HG03354 (cell line): ENCODE data around the gene LRRC32.

Source experiments
- ATAC-seq: cut with Tn5 transposase; IDR thresholded peaks from one replicate; pipeline ENCODE4 v1.9.1; 2021; ENCODE audit warnings: mild to moderate bottlenecking; ENCODE audit not compliant: unreplicated experiment, poor library complexity, severe bottlenecking

The LRRC32 gene

DNA sequence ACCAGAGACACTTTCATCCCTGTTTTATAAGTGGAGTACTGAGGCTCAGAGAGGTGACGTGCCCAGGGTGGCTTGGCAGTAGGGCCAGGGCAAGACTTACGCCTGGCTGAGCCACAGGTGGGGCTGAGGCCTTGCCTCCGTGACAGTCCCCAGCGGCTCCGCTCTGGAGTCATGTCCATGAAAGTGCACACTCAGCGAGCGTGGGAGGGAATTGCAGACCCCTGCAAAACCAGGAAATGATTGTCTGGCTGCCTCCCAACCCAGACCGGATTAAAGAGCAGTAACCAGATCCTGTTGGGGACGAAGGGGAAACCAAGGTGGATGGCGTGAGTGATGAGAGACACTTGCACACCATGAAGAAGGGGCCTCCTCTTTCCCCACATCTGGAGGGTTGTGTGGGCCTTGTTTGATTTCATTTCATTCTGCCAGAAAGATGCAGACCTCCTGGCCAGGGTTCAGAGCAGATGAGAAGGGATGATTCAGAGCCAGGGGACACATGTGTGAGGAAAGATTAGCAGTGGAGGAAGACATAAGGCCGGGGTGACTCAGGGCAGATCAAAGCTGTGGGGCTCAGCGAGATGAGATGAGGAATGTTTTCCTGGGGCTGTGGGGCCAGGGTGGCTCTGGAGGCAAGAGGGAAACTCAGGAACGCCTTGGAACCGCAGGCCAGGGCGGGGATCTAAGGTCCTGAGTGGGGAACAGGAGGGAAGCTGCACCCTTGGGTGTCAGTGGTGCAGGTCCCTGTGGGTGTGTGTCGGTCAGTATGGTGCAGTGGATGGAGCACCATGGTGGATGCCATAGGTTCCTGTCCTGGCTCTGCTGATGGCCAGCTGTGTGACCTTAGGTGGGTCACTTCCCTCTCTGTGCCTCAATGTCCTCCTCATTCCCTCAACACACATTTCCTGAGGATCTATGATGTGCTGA lies 29.9 kb upstream of the LRRC32 start:
- no peak for ATAC-seq

DNA sequence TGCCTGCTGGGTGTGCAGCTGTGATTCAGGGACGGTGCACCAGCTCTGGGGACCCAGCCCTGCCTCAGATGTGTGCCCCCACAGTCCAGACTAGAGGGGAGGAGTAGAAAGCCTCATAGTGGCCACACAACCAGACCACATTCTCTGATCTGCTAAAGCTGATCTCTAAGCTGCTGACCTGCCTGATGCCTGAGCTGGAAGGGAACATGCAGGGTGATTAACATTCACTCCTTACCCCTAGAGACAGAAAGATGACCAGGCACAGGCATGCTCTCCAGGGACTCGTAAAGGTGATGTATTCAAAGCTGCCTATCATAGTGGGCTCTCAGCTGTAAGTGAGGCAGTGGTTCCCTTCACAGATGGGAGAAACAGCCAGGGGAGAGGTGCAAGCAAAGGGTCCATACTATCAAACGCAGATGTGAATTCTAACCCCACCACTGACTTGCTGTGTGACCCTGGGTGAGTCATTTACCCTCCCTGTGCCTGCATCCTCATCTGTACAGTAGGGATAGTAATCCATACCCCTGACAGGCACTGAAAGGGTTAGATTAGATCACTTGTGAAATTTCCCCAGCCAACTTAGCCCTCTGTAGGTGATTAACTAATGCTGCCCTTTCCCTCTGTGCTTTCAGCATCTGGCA lies 29.0 kb upstream of the LRRC32 start:
- ATAC-seq, result no peak

DNA sequence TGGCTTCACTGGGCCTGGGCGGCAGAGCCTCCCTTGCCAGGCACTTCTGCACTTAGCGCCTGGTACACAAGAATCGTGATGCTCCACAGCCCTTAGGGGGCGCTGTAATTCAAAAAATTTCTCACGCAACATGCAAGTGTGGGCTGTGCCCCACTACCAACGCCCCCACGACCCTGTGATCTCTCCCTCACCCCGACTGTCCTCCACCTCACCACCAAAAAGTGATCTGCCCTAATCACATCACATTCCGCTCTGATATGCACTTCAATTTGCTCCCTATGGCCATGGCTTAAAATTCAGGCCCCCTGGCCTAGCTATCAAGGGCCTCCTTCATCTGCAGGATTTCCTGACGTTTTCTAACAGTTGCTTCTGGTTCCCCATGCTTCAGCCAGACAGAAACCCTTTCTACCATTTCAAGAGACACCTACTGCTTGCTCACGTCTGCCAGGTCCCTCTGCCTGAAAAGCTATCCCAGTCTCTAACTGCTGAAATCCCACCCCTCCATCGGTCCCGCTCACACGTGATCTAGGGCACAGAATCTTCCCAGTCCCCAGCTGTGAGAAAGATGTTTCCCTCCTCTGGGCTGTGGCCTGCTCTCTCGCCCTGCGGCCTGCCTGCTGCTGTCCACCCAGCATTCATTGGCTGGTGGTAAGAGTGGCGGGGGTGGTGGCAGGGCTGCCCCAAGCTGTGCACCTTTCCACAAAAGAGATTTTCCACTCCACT lies 27.9 kb upstream of the LRRC32 start:
- ATAC-seq, result no peak

DNA sequence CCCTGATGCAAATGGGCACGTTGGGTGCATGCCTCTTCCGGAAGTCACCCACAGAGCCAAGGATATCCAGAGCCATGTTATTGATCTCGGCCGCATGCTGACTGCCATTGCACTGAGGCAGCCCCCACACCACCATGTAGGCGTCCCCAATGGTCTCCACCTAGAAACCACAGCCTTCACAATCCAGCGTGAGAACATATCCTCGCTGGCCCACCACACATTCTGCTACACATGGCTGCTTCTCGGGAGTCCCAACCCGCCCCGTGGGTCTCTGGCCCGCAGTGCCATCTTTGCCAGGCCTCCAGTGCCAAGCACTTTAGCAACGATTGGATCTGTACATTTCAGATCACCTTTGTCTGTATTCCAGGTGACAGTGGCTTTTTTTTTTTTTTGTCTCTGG lies 26.2 kb upstream of the LRRC32 start:
- no peak for ATAC-seq

DNA sequence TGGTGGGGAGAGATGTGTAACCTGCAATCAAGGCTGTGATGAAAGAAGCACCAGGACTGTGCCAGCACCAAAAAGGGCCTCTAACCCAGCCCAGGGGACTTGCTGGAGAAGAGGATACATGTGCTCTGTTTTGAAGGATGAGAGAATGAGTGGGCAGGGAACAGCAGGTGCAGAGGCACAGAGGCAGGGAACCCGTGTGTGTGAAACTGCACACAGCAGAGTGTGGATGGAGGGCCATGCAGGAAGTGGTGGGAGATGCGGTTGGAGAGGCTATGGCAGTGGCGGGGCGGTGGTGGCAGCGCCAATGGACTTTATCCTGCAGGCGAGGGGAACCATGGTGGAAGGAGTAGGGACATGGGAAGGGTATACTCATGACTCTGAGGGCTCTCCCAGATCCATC lies 25.2 kb upstream of the LRRC32 start:
- ATAC-seq, result no peak

DNA sequence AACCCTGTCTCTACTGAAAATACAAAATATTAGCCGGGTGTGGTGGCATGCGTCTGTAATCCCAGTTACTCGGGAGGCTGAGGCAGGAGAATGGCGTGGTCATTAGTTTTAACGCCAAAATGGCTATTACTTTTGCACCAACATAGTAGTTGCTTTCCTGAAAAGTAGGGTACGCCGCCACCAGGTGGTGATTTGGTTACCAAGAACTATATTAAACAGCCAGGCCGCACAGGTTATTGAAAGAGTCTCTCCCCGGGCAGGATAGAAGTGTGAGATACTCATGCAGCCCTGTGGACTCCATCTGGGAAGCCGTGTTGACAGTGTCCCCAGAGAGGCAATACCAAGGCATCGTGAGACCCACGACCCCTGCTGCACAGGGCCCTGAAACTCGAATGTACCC lies 24.6 kb upstream of the LRRC32 start:
- ATAC-seq, result no peak

DNA sequence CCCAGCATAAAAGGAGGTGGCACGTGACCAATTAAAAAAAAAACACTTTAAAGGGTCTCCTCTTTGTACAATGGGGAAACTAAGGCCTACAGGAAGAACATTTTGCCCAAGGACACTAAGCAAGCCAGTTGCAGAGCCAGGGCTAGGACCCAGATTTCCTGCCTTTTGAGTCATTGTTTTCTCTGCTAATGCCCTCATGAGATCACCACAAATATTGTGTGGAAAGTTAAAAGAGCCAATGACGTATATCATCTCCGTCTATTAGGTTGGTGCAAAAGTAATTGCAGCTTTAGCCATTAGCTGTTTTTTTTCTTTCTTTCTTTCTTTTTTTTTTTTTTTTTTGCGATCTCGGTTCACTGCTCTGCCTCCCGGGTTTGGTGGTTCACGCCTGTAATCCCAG lies 24.1 kb upstream of the LRRC32 start:
- ATAC-seq, result no peak

DNA sequence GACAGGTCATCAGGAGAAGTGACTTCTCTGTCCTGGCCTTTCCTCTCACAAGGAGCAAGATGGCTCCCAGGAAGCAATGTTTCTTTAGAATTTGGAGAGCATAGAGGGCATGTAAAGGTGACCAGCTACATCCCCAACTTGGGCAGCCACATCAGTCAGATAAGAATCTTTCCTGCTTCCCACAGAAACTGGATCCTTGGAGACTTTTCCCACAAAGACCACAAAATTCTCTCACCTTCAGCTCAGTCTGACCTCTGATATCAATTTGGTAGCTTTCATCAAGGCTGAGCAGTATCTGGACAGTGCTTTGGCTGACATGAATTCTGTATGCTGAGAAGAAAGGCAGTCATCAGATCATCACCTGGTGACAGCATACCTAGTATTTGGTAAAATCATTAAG lies 23.3 kb upstream of the LRRC32 start:
- no peak for ATAC-seq

DNA sequence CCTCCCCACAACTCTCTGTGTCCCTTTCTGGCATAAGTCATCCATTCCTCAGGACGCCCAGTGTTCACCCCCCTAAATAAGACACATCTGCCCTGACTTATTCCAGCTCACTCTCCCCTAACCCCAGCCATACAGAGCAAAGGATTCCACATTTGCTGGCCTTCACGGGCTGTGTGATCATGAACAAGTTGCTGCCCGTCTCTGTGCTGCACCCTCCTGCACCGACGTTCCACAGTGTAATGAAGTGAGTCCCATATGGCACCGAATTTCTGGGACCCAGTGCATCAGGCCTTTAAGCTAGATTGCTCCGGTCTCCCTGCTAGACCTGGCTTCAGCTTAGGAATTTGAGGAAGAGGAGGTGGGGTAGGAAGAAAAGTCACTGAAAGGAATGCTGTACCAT lies 22.4 kb upstream of the LRRC32 start:
- no peak for ATAC-seq

DNA sequence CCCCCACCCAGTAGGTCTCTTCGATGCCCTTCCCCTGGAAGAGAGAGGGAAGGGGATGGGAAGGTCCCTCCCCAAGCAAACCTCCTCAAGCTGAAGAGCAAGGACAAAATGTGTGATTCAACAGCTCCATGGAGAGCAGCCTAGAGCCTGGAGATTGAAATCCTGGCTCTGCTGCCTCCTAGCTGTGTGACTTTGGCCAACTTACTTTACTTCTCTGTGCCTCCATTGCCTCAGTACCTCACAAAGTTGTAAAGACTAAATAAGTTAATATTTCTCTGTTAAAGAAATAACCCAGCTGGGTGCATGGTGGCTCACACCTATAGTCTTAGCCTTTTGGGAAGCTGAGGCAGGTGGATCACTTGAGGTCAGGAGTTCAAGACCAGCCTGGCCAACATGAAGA lies 21.1 kb upstream of the LRRC32 start:
- no peak for ATAC-seq

DNA sequence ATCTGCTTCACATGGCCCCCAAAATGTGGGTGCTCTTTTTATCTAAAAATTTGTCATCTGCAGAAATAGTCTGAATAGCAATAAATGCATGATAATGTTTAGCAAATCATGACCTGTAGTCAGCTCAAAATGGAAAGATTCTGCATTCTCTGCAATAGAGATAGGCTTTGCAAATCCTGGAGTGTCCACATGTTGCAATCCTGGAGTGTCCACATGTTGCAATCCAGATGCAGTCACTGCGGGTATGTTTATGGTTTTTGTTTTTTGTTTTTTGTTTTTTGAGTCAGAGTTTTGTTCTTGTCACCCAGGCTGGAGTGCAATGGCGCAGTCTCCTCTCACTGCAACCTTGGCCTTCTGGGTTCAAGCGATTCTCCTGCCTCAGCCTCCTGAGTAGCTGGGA lies 20.2 kb upstream of the LRRC32 start:
- ATAC-seq, result no peak

DNA sequence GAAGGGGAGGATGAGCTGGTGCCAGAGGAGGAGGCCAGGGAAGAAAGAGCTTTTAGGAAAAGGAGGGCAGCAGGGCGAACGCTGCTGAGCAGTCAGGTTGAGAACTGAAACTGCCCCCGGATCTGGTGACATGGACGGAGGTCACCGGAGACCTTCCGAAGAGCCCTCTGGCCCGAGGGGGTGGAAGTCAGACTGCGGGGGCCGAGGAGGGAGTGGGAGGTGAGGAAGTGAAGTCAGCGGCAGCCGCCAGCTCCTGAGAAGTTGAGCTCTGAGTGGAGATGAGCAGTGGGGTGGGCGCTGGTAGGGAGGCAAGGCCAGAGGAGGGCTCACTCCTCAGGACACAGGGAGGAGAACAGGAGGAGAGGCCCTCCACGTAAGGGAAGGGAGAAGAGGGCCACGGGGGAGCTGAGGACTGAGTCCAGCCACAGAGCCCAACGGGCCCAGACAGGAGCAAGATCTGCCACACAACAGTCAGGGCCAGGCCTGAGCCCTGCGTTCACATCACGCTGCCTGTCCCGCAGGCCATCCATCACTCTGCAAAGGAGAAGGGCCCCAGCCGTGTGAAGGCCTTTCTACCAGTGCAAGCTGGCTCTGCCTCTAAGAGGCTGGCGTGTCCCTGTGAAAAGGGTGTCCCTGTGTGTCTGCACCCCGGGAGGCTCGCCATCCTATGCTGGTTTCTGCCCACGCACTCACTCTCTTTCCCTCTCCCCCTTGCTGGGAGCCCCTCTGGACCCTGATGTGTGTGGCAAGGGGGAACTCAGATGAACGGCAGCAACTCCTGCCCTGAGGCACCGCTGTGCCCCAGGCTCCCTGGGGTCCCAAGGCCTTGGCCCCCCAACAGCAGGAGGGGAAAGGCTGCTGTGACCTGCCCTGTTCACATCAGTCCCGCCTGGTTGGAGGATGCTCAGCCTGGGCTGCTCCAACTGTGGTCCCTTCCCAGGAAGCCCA lies 19.0 kb upstream of the LRRC32 start:
- no peak for ATAC-seq

DNA sequence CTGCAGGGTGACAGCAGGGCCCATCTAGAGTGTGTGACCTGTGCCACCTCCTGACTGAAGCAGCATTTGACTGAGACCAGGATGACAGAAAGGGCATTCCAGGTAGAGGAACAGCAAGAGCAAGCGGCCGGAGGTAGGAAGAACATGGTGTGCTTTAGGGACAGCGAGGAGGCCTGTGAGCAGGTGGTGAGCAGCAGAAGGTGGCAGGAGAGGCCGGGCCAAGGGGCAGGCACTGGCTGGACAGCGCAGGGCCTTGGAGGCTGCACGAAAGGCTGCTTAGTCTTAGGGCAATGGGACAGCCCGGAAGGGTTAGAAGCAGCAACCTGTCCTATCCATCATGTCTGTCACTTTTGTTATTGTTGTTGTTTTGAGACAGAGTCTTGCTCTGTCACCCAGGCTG lies 17.6 kb upstream of the LRRC32 start:
- no peak for ATAC-seq

DNA sequence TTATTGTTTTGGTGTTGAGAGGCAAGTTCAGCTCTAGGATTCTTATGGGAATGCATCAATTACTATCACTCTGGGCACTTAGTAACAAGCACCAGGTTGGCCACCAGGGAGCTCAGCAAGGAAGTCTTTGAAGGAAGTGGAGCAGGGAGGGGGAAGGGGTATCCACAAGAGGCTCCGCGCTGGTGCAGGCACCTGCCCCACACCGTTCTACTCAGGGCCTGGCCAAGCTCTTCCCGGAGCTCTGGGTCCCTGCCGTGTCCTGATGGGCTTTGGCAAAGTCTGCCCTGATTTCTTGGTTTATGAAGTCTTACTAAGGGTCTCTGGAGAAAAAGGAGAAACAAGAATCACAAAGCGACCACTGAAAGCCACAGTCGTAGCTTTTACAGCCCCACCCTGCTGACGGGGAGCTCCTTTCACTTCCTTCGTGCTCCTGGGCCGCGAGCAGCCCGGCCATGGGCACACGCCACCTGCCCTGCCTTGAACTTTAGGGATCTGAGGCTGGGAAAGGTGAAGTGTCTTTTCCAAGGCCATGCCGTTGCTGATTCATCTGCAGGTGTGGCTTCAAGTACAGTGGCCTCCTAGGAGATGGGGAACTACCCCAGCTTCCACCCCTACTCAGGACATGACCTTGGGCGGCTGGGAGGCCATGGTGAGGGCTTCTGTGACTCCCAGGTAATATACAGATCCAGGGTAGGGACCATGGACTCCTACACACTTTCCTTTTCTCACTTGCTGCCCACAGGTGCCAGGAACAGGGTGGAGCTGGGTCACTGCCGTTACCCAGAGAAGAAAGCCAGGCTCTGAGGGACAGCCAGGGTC lies 15.9 kb upstream of the LRRC32 start:
- ATAC-seq, result no peak

DNA sequence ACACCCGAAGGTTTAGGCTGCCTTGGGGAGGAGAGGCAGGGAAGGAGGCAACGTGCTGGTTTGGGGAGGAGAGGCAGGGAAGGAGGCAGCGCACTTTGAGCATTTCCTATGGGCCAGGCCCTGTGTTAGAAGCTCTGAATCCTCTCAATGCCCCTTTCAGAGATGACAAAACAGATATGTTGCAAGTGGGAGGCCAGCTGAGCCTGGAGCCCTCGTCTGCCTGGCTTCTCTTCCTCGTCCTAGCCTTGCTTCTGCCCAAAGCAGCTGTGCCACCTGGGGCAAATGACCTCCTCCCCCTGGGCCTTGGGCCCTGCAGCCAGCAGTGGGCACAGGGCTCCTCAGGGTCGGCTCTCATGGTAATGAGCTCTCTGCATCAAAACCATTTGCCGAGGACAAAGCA lies 15.3 kb upstream of the LRRC32 start:
- ATAC-seq, result no peak

DNA sequence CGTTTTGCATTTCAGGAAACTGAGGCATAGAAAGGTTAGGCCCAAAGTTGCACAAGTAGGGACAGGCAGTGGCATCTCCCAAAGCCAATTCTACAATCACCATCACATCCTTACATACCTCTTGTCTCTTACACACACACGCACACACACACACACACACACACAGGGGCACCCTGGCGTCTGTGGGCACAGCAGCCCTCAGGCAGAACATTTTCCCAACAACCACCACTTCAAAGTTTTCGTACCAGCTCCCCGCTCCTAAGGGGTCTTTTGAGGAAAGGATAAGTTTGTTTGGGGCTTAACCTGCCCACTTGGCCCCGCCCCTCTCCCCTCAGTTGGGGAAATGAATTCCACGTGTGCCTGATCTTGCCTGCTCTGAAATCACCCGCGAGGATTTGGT lies 14.7 kb upstream of the LRRC32 start:
- no peak for ATAC-seq

DNA sequence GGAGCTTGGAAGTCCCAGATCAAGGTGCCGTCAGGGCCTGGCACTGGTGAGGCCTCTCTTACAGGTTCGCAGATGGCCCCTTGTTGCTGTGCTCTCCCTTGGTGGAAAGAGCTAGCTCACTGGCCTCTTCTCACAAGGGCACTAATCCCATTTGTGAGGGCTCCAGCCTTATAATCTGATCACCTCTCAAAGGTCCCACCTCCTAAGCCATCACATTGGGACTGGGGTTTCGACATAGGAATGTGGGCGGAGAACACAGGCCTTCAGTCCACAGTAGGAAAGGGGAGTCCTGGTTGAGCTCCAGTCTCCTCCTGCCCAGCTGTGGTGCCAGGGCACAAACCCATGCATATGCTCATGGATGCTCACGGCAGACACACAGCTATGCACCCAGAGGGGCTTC lies 14.0 kb upstream of the LRRC32 start:
- no peak for ATAC-seq

DNA sequence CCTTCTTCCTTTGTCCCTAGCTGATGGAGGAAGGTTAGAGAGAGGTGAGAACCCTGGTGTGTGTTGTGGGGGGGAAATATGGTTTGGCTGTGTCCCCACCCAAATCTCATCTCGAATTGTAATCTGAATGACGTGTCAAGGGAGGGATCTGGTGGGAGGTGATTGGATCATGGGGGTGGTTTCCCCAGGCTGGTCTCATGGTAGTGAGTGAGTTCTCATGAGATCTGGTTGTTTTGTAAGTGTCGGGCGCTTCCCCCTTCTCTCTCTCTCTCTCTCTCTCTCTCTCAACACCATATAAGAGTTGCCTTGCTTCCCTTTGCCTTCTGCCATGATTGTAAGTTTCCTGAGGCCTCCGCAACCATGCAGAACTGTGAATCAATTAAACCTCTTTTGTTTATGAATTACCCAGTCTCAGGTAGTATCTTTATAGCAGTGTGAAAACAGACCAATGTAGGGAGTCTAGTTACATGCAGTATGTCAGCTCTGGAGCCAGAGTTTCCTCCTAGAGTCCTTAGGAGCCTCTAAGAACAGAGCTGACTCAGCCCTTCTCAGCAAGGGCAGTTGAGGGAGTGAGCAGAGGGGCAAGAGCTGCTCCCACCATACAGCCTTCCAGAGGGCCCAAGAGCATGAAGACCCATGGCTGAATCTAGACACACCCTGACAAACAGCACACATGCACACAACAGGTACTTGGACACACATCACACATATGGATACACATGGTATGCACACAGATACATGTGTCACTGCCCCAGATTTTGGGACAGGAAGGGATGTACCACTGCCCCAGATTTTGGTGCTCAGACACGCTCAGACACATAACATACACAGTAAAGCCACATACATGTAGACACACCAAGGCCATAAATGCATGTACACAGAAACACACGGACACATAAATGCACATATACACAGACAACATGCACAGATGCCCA lies 12.9 kb upstream of the LRRC32 start:
- no peak for ATAC-seq
